Adrenal gland (tissue), 5 donors: ENCODE measurements around the gene RALGAPA2.

Experiments
- POLR2A ChIP-seq, 2 donors: fragments of 450-650 bp; IDR thresholded peaks; one replicate each; pipeline ENCODE4 v1.6.1; 2017; ENCODE audit warnings: antibody characterized with exemption in 2 of 2, mild to moderate bottlenecking in 2 of 2, moderate library complexity in 1 of 2
- TF ChIP-seq, protein P1 (sequence below), 6 experiments: fragments of 450-650 bp in 4 of 6; fragments of 200-600 bp in 2 of 6; sonication (generic) in 1 of 6; IDR thresholded peaks; 1 replicate in 5 of 6; 2 replicates in 1 of 6; pipeline versions ENCODE4 v1.5.1 to v1.8.0; 2016 to 2021; ENCODE audit warnings: antibody characterized with exemption in 6 of 6, mild to moderate bottlenecking in 2 of 6, moderate library complexity in 1 of 6
- donor health status: DM: no; HTN: no; CAD: no.

DNA sequence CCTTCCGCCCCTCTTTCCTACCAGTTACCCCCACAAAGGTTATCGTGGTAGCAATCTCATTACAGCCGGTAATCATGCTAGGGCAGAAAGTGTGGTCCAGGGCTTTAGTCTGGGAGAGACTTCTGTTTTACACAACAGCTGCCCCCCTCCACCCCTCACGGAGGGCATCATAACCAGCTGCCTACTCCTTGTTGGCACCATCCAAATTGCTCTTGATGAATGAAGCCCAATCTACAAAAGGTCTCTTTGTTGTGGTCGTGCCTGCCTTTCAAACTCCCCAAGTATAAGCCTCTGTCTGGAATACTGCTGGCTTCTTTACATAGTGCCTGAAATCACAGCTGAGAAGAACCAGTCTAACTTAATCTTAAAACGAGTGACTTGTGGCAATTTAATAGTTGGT is 186.7 kb downstream of the RALGAPA2 start:
- TF ChIP-seq, protein P1, sequence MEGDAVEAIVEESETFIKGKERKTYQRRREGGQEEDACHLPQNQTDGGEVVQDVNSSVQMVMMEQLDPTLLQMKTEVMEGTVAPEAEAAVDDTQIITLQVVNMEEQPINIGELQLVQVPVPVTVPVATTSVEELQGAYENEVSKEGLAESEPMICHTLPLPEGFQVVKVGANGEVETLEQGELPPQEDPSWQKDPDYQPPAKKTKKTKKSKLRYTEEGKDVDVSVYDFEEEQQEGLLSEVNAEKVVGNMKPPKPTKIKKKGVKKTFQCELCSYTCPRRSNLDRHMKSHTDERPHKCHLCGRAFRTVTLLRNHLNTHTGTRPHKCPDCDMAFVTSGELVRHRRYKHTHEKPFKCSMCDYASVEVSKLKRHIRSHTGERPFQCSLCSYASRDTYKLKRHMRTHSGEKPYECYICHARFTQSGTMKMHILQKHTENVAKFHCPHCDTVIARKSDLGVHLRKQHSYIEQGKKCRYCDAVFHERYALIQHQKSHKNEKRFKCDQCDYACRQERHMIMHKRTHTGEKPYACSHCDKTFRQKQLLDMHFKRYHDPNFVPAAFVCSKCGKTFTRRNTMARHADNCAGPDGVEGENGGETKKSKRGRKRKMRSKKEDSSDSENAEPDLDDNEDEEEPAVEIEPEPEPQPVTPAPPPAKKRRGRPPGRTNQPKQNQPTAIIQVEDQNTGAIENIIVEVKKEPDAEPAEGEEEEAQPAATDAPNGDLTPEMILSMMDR (IDR thresholded peaks at IDR 0.05): no peak
- TF ChIP-seq POLR2A (IDR thresholded peaks at IDR 0.05): no peak
